K562 (cell line): ENCODE results near the gene BCO1. TPM values are rescaled to one million over a fixed set of nuclear protein-coding genes. Genes with fewer than 3 reads are reported as not detected.

Experiments
- ATAC-seq: fragments of 200-7000 bp; cut with Tn5 transposase; 3 replicates; pipeline ENCODE4 v1.9.1; 2020; ENCODE audit warnings: moderate library complexity
- BruUV-seq: library from RNA; stranded (reverse); fragments of 400-500 nt; replicated peaks from 2 replicates; lab custom pipeline; 2021; lab: Mats Ljungman, UMichigan
- CTCF ChIA-PET: fragments of 300-600 bp; formaldehyde crosslinking; extraction: SDS; loops from one replicate; lab custom pipeline; 2021; ENCODE audit warnings: low intra/inter-chr PET ratio; lab: Yijun Ruan, JAX
- POLR2A ChIA-PET: fragments of 300-600, 350-650 bp; sonication (Branson Sonifier 250); formaldehyde crosslinking; extraction: SDS; loops from one replicate; lab custom pipeline; 2021; ENCODE audit warnings: antibody characterized with exemption, inconsistent platforms; lab: Yijun Ruan, JAX
- DNase-seq, 4 experiments: peaks; one replicate each; pipeline versions ENCODE4 v3.0.0 to v3.0.0-alpha.2; 2011 to 2018; ENCODE audit warnings: low spot score in 3 of 4, mixed read lengths in 3 of 4; ENCODE audit errors: extremely low read depth in 1 of 4
- FAIRE-seq: peaks from 2 replicates; lab custom pipeline; 2011; peaks lifted over from hg19 to GRCh38; lab: Jason Lieb, UNC
- H2AFZ ChIP-seq: 2 replicates; pipeline ENCODE4 v1.6.0; 2011; ENCODE audit warnings: low read depth, low read length, control low read depth, inconsistent platforms
- H3K27ac ChIP-seq: fragments of 200-600 bp; 3 replicates; pipeline ENCODE4 v1.8.0; 2011; ENCODE audit warnings: low read depth, mild to moderate bottlenecking, control low read depth, inconsistent platforms, low read length, moderate library complexity, mixed read lengths; ENCODE audit errors: extremely low read depth
- H3K27me3 ChIP-seq, 2 experiments: fragments of 300-600 bp in 1 of 2; 2 replicates in 1 of 2; 3 replicates in 1 of 2; pipeline versions ENCODE4 v1.6.0 to v1.8.0; 2011; ENCODE audit warnings: inconsistent platforms in 2 of 2, low read length in 2 of 2, mild to moderate bottlenecking in 1 of 2, mixed read lengths in 1 of 2, moderate library complexity in 1 of 2; ENCODE audit not compliant: control insufficient read depth in 2 of 2, insufficient read depth in 2 of 2
- H3K36me3 ChIP-seq: fragments of 300-600 bp; 3 replicates; pipeline ENCODE4 v1.8.0; 2011; ENCODE audit warnings: mild to moderate bottlenecking, low read length, inconsistent platforms; ENCODE audit not compliant: control insufficient read depth, insufficient read depth
- H3K4me1 ChIP-seq, 2 experiments: fragments of 200-600 bp in 1 of 2; replicated peaks in 1 of 2; 2 replicates in 1 of 2; 3 replicates in 1 of 2; pipeline versions ENCODE4 v1.5.1 to v1.8.0; 2011; ENCODE audit warnings: inconsistent platforms in 2 of 2, low read length in 2 of 2, mild to moderate bottlenecking in 1 of 2, mixed read lengths in 1 of 2, moderate library complexity in 1 of 2; ENCODE audit not compliant: control insufficient read depth in 2 of 2, insufficient read depth in 2 of 2
- H3K4me2 ChIP-seq: 2 replicates; pipeline ENCODE4 v1.6.1; 2011; ENCODE audit warnings: low read length, control low read depth, inconsistent platforms, mixed read lengths; ENCODE audit not compliant: insufficient read depth
- H3K4me3 ChIP-seq: fragments of 200-600 bp; sonication (generic), shearing (Covaris generic); 2 replicates; pipeline ENCODE4 v1.5.1; 2016; ENCODE audit warnings: control low read depth, inconsistent platforms
- H3K79me2 ChIP-seq: fragments of 200-600 bp; 3 replicates; pipeline ENCODE4 v1.8.0; 2011; ENCODE audit warnings: low read length, inconsistent platforms; ENCODE audit not compliant: control insufficient read depth, insufficient read depth
- H3K9ac ChIP-seq, 2 experiments: 2 replicates each; pipeline versions ENCODE4 v1.6.0 to v1.6.1; 2011; ENCODE audit warnings: low read depth in 2 of 2, low read length in 2 of 2, control low read depth in 1 of 2, inconsistent platforms in 1 of 2, mild to moderate bottlenecking in 1 of 2, mixed read lengths in 1 of 2; ENCODE audit not compliant: insufficient read depth in 1 of 2
- H3K9me1 ChIP-seq: one replicate; pipeline ENCODE4 v1.6.0; 2011; ENCODE audit warnings: inconsistent platforms, mild to moderate bottlenecking, low read length, moderate library complexity; ENCODE audit not compliant: control insufficient read depth, insufficient read depth
- H3K9me3 ChIP-seq: replicated peaks from 2 replicates; pipeline ENCODE4 v1.5.1; 2011; ENCODE audit warnings: low read depth, low read length, inconsistent platforms; ENCODE audit not compliant: control insufficient read depth, insufficient read depth
- H4K20me1 ChIP-seq: replicated peaks from 2 replicates; pipeline ENCODE4 v1.6.1; 2011; ENCODE audit warnings: low read length, inconsistent platforms, mixed read lengths; ENCODE audit not compliant: control insufficient read depth, insufficient read depth
- ASH1L ChIP-seq: fragments of 450-650 bp; IDR thresholded peaks from 2 replicates; pipeline ENCODE4 v1.6.1; 2018; ENCODE audit warnings: borderline replicate concordance, mild to moderate bottlenecking, low read depth; ENCODE audit not compliant: partially characterized antibody
- BCL6 ChIP-seq: fragments of 250-450 bp; sonication (Bioruptor Pico); IDR thresholded peaks from 2 replicates; pipeline ENCODE4 v1.4.0; 2020
- BHLHE40 ChIP-seq: IDR thresholded peaks from 2 replicates; pipeline ENCODE4 v1.6.1; 2011; ENCODE audit warnings: low read length, improper control_type of control experiment
- CBX3 ChIP-seq, 2 experiments: IDR thresholded peaks; 1 replicate in 1 of 2; 2 replicates in 1 of 2; pipeline ENCODE4 v1.6.1; 2012; ENCODE audit warnings: inconsistent platforms in 2 of 2, low read length in 2 of 2, borderline replicate concordance in 1 of 2, control low read depth in 1 of 2
- CEBPZ ChIP-seq: fragments of 150-350 bp; IDR thresholded peaks from 2 replicates; pipeline ENCODE4 v1.6.1; 2014; ENCODE audit warnings: low read depth, mild to moderate bottlenecking, low read length, borderline replicate concordance
- CLOCK ChIP-seq: fragments of 250-450 bp; sonication (Bioruptor Pico); IDR thresholded peaks from 2 replicates; pipeline ENCODE4 v1.4.0; 2020; ENCODE audit warnings: mild to moderate bottlenecking, moderate library complexity, borderline replicate concordance
- CREB3L1 ChIP-seq: fragments of 450-650 bp; IDR thresholded peaks from 2 replicates; pipeline ENCODE4 v1.6.1; 2014; ENCODE audit warnings: low read depth, mild to moderate bottlenecking, moderate library complexity, borderline replicate concordance
- DLX4 ChIP-seq: fragments of 250-450 bp; sonication (Bioruptor Pico); IDR thresholded peaks from 2 replicates; pipeline ENCODE4 v1.6.1; 2021; ENCODE audit warnings: mild to moderate bottlenecking
- MTA2 ChIP-seq: fragments of 450-650 bp; IDR thresholded peaks from 2 replicates; pipeline ENCODE4 v1.6.1; 2016; ENCODE audit warnings: low read depth
- PPARD ChIP-seq: fragments of 250-450 bp; sonication (Bioruptor Pico); IDR thresholded peaks from 2 replicates; pipeline ENCODE4 v1.8.0; 2022; ENCODE audit warnings: inconsistent platforms, mild to moderate bottlenecking, moderate library complexity
- PRPF4 ChIP-seq: fragments of 200-400 bp; formaldehyde crosslinking; IDR thresholded peaks from one replicate; pipeline ENCODE4 v1.6.1; 2017; ENCODE audit warnings: low read length, low read depth, mild to moderate bottlenecking; ENCODE audit not compliant: insufficient read depth, poor library complexity, severe bottlenecking
- PTTG1 ChIP-seq: fragments of 450-650 bp; IDR thresholded peaks from 2 replicates; pipeline ENCODE4 v1.6.1; 2016; ENCODE audit warnings: low read depth, mild to moderate bottlenecking, missing genetic modification characterization, missing compliant biosample characterization
- TSC22D4 ChIP-seq: fragments of 450-650 bp; IDR thresholded peaks from 2 replicates; pipeline ENCODE4 v1.6.1; 2016; ENCODE audit warnings: missing genetic modification characterization, missing biosample characterization, control low read depth
- ZNF12 ChIP-seq: sonication (generic); formaldehyde crosslinking; IDR thresholded peaks from 2 replicates; pipeline ENCODE4 v1.4.0; 2020; ENCODE audit warnings: mild to moderate bottlenecking, missing genetic modification reagents
- WGBS: fragments of 100-300 bp; shearing (Covaris generic); methylation state at CpG from one replicate; pipeline ENCODE4 v1.1.6; 2016; ENCODE audit warnings: low coverage, mixed read lengths; ENCODE audit not compliant: insufficient coverage; ENCODE audit errors: missing lambda C conversion rate; 5-methylcytosine and 5-hydroxymethylcytosine counted together
- in situ Hi-C: fragments of 300-500 bp; cut with MboI; formaldehyde crosslinking; loops from 4 replicates; pipeline ENCODE4 v1.15.0; 2018; ENCODE audit warnings: inconsistent platforms, mixed read lengths
- intact Hi-C: fragments of 100-400 bp; cut with micrococcal nuclease; formaldehyde crosslinking; loops from 2 replicates; pipeline ENCODE4 v1.14.2; 2022
- polyA plus RNA-seq, 8 experiments: library from polyadenylated mRNA; depleted of rRNA in 4 of 8; stranded (reverse) in 5 of 8; unstranded in 3 of 8; fragments of >200 nt; fragmentation: Nextera tagmentation in 2 of 8; fragmentation: Illumina TruSeq in 1 of 8; extraction: Ambion mirVana in 2 of 8; extraction: Trizol in 1 of 8; gene quantifications; 2 replicates each; pipeline versions ENCODE4 v1.2.1 to v1.2.3, GENCODE V29; 2011 to 2014; ENCODE audit warnings: inconsistent platforms in 1 of 8, missing spikeins in 1 of 8
- total RNA-seq, 7 experiments: library from RNA; depleted of rRNA in 6 of 7; stranded (reverse); fragments of >200 nt in 6 of 7; fragmentation: Illumina TruSeq in 2 of 7; extraction: Trizol in 2 of 7; gene quantifications; 2 replicates each; pipeline versions ENCODE4 v1.2.1 to v1.2.3, GENCODE V29; 2011 to 2021; ENCODE audit warnings: low replicate concordance in 1 of 7

BCO1 gene
- total and polyA plus RNA-seq, 9 of the 15 experiments (the other 6 are each of a cell fraction or from before 2014, with no cell fraction given) = not detected

GRCh38 chr16:81253141-81253540 lies 14.7 kb downstream of the BCO1 start:
- no peak for DNase-seq
- H3K9me1 ChIP-seq = no peaks in the 10 kb centered on the region
- no peaks in the 10 kb centered on the region for H3K4me1 ChIP-seq
- ChIA-PET CTCF (no interaction called here), POLR2A (no interaction called here)
- WGBS = 2% methylated on average over 5 of the region's 5 CpGs
- no peak overlapping the region for H3K9ac ChIP-seq
- intact Hi-C loops = no loop called here
- no peak overlapping the region for H3K4me2 ChIP-seq
- no TSS peak for BruUV-seq
- no peaks in the 10 kb centered on the region for H4K20me1 ChIP-seq
- H3K4me3 ChIP-seq = no peak overlapping the region
- no peaks in the 10 kb centered on the region for H3K36me3 ChIP-seq
- H3K27me3 ChIP-seq = peaks cover 24 to 53% of the 10 kb centered on the region in 2 experiments
- H3K9me3 ChIP-seq = no peaks in the 10 kb centered on the region
- in situ Hi-C loops = no loop called here
- ATAC-seq = no peak
- H3K79me2 ChIP-seq = no peaks in the 10 kb centered on the region
- no peak for FAIRE-seq
- H2AFZ ChIP-seq = no peak overlapping the region
- no peak overlapping the region for H3K27ac ChIP-seq
- TF ChIP-seq MTA2 = no peak
- no peak for TF ChIP-seq ZNF12 (CRISPR knock-in tag)
- no peak for TF ChIP-seq CLOCK (CRISPR knock-in tag)
- TF ChIP-seq CEBPZ = no peak
- 0 out of 2 replicates have a peak, but pooled peaks have one; percentile 27 for TF ChIP-seq BHLHE40
- TF ChIP-seq BCL6 = no peak
- no peak for TF ChIP-seq DLX4 (CRISPR knock-in tag)
- TF ChIP-seq CBX3 (IDR thresholded peaks at IDR 0.05; ENCODE audit: borderline replicate concordance in 1 of 2, low read length in 2 of 2) = no peak
- no peak for TF ChIP-seq ASH1L
- no peak for TF ChIP-seq PPARD
- no peak for TF ChIP-seq TSC22D4
- no peak for TF ChIP-seq CREB3L1
- no peak for TF ChIP-seq PTTG1 (tag)
- no peak for TF ChIP-seq PRPF4
